ENCODE results near the gene N4BP2L2. TPM values are rescaled to one million over a fixed set of nuclear protein-coding genes. Genes with fewer than 3 reads are reported as not detected.

The N4BP2L2 gene
- total RNA-seq, 1 experiment from 2014 or later: 42.5 TPM

- Histone ChIP-seq H3K36me3 (replicated peaks; ENCODE audit: control insufficient read depth, insufficient read depth, low read length) (no peaks in the 10 kb centered on the region), H3K27me3 (ENCODE audit: control insufficient read depth, insufficient read depth, low read length) (no peaks in the 10 kb centered on the region), H3K4me3 (ENCODE audit: insufficient read depth, low read depth, low read length) (peak overlapping the region; percentile 41)
- DNase-seq: peak; percentile 81
Measured at GRCh38 chr13:32409561-32410421, 128.8 kb downstream of the N4BP2L2 start.

GRCh38 chr13:32409001-32409313, 129.6 kb downstream of the N4BP2L2 start:
- Histone ChIP-seq H3K4me3 (ENCODE audit: insufficient read depth, low read depth, low read length) (no peak overlapping the region), H3K36me3 (replicated peaks; ENCODE audit: control insufficient read depth, insufficient read depth, low read length) (no peaks in the 10 kb centered on the region), H3K27me3 (ENCODE audit: control insufficient read depth, insufficient read depth, low read length) (no peaks in the 10 kb centered on the region)
- no peak for DNase-seq

- no peak overlapping the region for H3K4me3 ChIP-seq (ENCODE audit: insufficient read depth, low read depth, low read length)
- no peaks in the 10 kb centered on the region for H3K36me3 ChIP-seq (replicated peaks; ENCODE audit: control insufficient read depth, insufficient read depth, low read length)
- no peak for DNase-seq
- no peaks in the 10 kb centered on the region for H3K27me3 ChIP-seq (ENCODE audit: control insufficient read depth, insufficient read depth, low read length)
Measured at GRCh38 chr13:32408296-32409000, 130.1 kb downstream of the N4BP2L2 start.

GRCh38 chr13:32407854-32408253, 130.7 kb downstream of the N4BP2L2 start:
- DNase-seq: no peak
- H3K27me3 ChIP-seq (ENCODE audit: control insufficient read depth, insufficient read depth, low read length): no peaks in the 10 kb centered on the region
- no peak overlapping the region for H3K4me3 ChIP-seq (ENCODE audit: insufficient read depth, low read depth, low read length)
- H3K36me3 ChIP-seq (replicated peaks; ENCODE audit: control insufficient read depth, insufficient read depth, low read length): no peaks in the 10 kb centered on the region

- Histone ChIP-seq H3K27me3 (ENCODE audit: control insufficient read depth, insufficient read depth, low read length) (no peaks in the 10 kb centered on the region), H3K4me3 (ENCODE audit: insufficient read depth, low read depth, low read length) (no peak overlapping the region), H3K36me3 (replicated peaks; ENCODE audit: control insufficient read depth, insufficient read depth, low read length) (no peaks in the 10 kb centered on the region)
- no peak for DNase-seq
Measured at GRCh38 chr13:32403108-32403507, 135.5 kb downstream of the N4BP2L2 start.

GRCh38 chr13:32391101-32391619, 147.4 kb downstream of the N4BP2L2 start:
- peak; percentile 53 for DNase-seq
- Histone ChIP-seq H3K36me3 (replicated peaks; ENCODE audit: control insufficient read depth, insufficient read depth, low read length) (peaks cover 2% of the 10 kb centered on the region; the same call in 1 of the 2 replicates), H3K27me3 (ENCODE audit: control insufficient read depth, insufficient read depth, low read length) (no peaks in the 10 kb centered on the region), H3K4me3 (ENCODE audit: insufficient read depth, low read depth, low read length) (no peak overlapping the region)

GRCh38 chr13:32390484-32390883, 148.1 kb downstream of the N4BP2L2 start:
- no peak overlapping the region for H3K4me3 ChIP-seq (ENCODE audit: insufficient read depth, low read depth, low read length)
- DNase-seq: no peak
- no peaks in the 10 kb centered on the region for H3K27me3 ChIP-seq (ENCODE audit: control insufficient read depth, insufficient read depth, low read length)
- H3K36me3 ChIP-seq (replicated peaks; ENCODE audit: control insufficient read depth, insufficient read depth, low read length): peaks cover 2% of the 10 kb centered on the region; the same call in 1 of the 2 replicates

- no peak for DNase-seq
- Histone ChIP-seq H3K27me3 (ENCODE audit: control insufficient read depth, insufficient read depth, low read length) (no peaks in the 10 kb centered on the region), H3K4me3 (ENCODE audit: insufficient read depth, low read depth, low read length) (no peak overlapping the region), H3K36me3 (replicated peaks; ENCODE audit: control insufficient read depth, insufficient read depth, low read length) (peaks cover 2% of the 10 kb centered on the region; the same call in 1 of the 2 replicates)
Measured at GRCh38 chr13:32390048-32390447, 148.5 kb downstream of the N4BP2L2 start.

GRCh38 chr13:32385410-32385809, 153.2 kb downstream of the N4BP2L2 start:
- no peaks in the 10 kb centered on the region for H3K27me3 ChIP-seq (ENCODE audit: control insufficient read depth, insufficient read depth, low read length)
- no peak overlapping the region for H3K4me3 ChIP-seq (ENCODE audit: insufficient read depth, low read depth, low read length)
- DNase-seq: no peak
- peaks cover 1% of the 10 kb centered on the region; the same call in 1 of the 2 replicates for H3K36me3 ChIP-seq (replicated peaks; ENCODE audit: control insufficient read depth, insufficient read depth, low read length)

- DNase-seq: no peak
Measured at GRCh38 chr13:32384702-32385101, 153.9 kb downstream of the N4BP2L2 start.

GRCh38 chr13:32383836-32384618, 154.6 kb downstream of the N4BP2L2 start:
- Histone ChIP-seq H3K4me3 (ENCODE audit: insufficient read depth, low read depth, low read length) (no peak overlapping the region), H3K36me3 (replicated peaks; ENCODE audit: control insufficient read depth, insufficient read depth, low read length) (peaks cover 1% of the 10 kb centered on the region; the same call in 1 of the 2 replicates), H3K27me3 (ENCODE audit: control insufficient read depth, insufficient read depth, low read length) (no peaks in the 10 kb centered on the region)
- DNase-seq: no peak

More at GRCh38 chr13:32384702-32385101, 153.9 kb downstream of the N4BP2L2 start:
- H3K36me3 ChIP-seq (replicated peaks; ENCODE audit: control insufficient read depth, insufficient read depth, low read length): peaks cover 1% of the 10 kb centered on the region; the same call in 1 of the 2 replicates
- no peak overlapping the region for H3K4me3 ChIP-seq (ENCODE audit: insufficient read depth, low read depth, low read length)
- H3K27me3 ChIP-seq (ENCODE audit: control insufficient read depth, insufficient read depth, low read length): no peaks in the 10 kb centered on the region

Other genes starting within 250 kb of the N4BP2L2 start
- gene ZAR1L, start 223.4 kb downstream of the N4BP2L2 start, total RNA-seq (2014; rRNA removed; shearing (Covaris generic)): 0.11 TPM in 1 of 2 replicates, not detected in the other
- 12.9 and 13.8 TPM in 2 replicates for gene BRCA2, start 223.3 kb downstream of the N4BP2L2 start, total RNA-seq (2014; rRNA removed; shearing (Covaris generic))
- 2.1 and 2.4 TPM in 2 replicates for gene N4BP2L1, start 110.7 kb downstream of the N4BP2L2 start, total RNA-seq (2014; rRNA removed; shearing (Covaris generic))
- gene PDS5B, start 47.7 kb upstream of the N4BP2L2 start, total RNA-seq (2014; rRNA removed; shearing (Covaris generic)): 14.2 and 20.4 TPM in 2 replicates

Data from H7 (cell line).